Measurements from ENCODE around the gene DEPDC1. TPM values are rescaled to one million over a fixed set of nuclear protein-coding genes. Genes with fewer than 3 reads are reported as not detected.

DEPDC1 gene
- total RNA-seq, 4 donors from 2014 or later = not detected

DNA sequence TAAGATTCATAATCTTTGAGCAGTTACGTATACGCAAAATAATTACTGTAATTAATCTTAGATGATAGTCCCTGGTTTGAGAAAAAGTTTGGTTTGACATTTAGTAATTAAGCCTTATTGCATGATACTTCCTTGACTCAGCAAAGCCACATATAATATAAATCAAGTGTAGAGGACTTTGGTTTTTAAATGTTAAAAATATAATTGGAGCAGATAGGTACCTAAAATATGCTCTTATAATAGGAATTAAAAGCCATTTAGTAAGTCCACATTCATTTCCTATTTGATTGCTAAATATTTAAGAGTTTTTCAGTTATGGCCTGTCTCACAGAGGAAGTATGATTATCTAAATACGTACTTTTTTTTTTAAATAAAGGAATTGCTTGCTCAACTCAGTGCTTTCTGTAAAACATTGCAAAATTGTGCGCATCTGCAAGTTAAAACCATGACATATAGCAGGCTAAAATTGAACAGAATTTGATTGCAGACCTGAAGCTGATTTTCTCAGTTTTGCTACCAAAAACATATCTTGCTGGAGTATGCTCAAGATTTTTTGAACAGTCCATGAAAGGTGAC lies 67.6 kb downstream of the DEPDC1 start:
- Histone ChIP-seq H3K4me3 (no peak overlapping the region), H3K4me1 (no peaks in the 10 kb centered on the region), H3K27ac (no peak overlapping the region), H3K36me3 (no peaks in the 10 kb centered on the region), H3K9me3 (no peaks in the 10 kb centered on the region), H3K27me3 (no peaks in the 10 kb centered on the region)
- TF ChIP-seq POLR2A (IDR thresholded peaks at IDR 0.05) (no peak), EP300 (IDR thresholded peaks at IDR 0.05) (peak in 1 of 2 donors; percentile 32)
- no peak for DNase-seq (ENCODE audit: low spot score in 2 of 2)
- WGBS, 2 donors = 88 to 93% methylated on average over 4 of the region's 4 CpGs

DNA sequence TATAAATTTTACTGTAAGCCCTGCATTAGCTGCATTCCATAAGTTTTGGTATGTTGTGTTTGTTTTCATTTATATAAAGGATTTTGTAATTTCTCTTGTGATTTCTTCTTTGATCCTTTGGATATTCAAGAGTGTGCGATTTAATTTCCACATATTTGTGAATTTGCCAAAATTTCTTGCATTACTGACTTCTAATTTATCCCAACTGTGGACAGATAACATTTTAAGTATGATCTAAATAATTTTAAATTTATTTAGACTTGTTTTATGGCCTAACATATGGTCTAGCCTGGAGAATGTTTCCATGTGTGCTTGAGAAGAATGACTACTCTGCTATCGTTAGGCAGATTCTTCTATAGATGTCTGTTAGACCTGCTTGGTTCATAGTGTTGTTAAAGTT lies 70.3 kb downstream of the DEPDC1 start:
- 60 to 70% methylated on average over 2 of the region's 2 CpGs for WGBS, 2 donors
- Histone ChIP-seq H3K27me3 (no peaks in the 10 kb centered on the region), H3K36me3 (no peaks in the 10 kb centered on the region), H3K27ac (no peak overlapping the region), H3K4me3 (no peak overlapping the region), H3K4me1 (no peaks in the 10 kb centered on the region), H3K9me3 (no peaks in the 10 kb centered on the region)
- TF ChIP-seq POLR2A (IDR thresholded peaks at IDR 0.05) (no peak), CTCF (IDR thresholded peaks at IDR 0.05) (no peak), EP300 (IDR thresholded peaks at IDR 0.05) (no peak)
- no peak for DNase-seq (ENCODE audit: low spot score in 2 of 2)

Small RNAs within 50 kb of the gene (small RNA-seq; reads per million reads assigned to genes)
- gene TXNP2 = not detected

Other genes with a start within 250 kb of the DEPDC1 start
- gene RPE65, start 47.1 kb downstream of the DEPDC1 start, total RNA-seq = not detected

Measured in tibial nerve (tissue), 4 donors.